GM12878 (cell line): ENCODE measurements around the gene ARMC8. TPM values are rescaled to one million over a fixed set of nuclear protein-coding genes. Genes with fewer than 3 reads are reported as not detected.

Experiments used
- CBFB ChIP-seq: IDR thresholded peaks from 2 replicates; pipeline ENCODE4 v1.6.1; 2016; ENCODE audit warnings: antibody characterized with exemption, low read depth
- CHD2 ChIP-seq: IDR thresholded peaks from 2 replicates; pipeline ENCODE4 v1.6.1; 2011; ENCODE audit warnings: low read depth, low read length, improper control_type of control experiment, borderline replicate concordance
- DPF2 ChIP-seq: fragments of 450-650 bp; IDR thresholded peaks from 2 replicates; pipeline ENCODE4 v1.6.1; 2017; ENCODE audit warnings: mild to moderate bottlenecking
- E2F8 ChIP-seq: fragments of 450-650 bp; IDR thresholded peaks from 2 replicates; pipeline ENCODE4 v1.6.1; 2018; ENCODE audit warnings: mild to moderate bottlenecking, low read depth, moderate library complexity; ENCODE audit not compliant: partially characterized antibody
- ETV6 ChIP-seq, 2 experiments: fragments of 450-650 bp in 1 of 2; IDR thresholded peaks in 1 of 2; conservative IDR thresholded peaks in 1 of 2; 2 replicates each; pipeline ENCODE4 v1.6.1; 2014; ENCODE audit warnings: antibody characterized with exemption in 1 of 2, borderline replicate concordance in 1 of 2, low read depth in 1 of 2, mild to moderate bottlenecking in 1 of 2, moderate library complexity in 1 of 2
- HCFC1 ChIP-seq: fragments of 150-350 bp; IDR thresholded peaks from 2 replicates; pipeline ENCODE4 v1.6.1; 2014; ENCODE audit warnings: low read length
- IKZF2 ChIP-seq, 2 experiments: fragments of 450-650 bp; IDR thresholded peaks; 2 replicates each; pipeline ENCODE4 v1.6.1; 2017; ENCODE audit warnings: mild to moderate bottlenecking in 2 of 2, moderate library complexity in 2 of 2
- JUNB ChIP-seq: IDR thresholded peaks from 2 replicates; pipeline ENCODE4 v1.6.1; 2016; ENCODE audit warnings: antibody characterized with exemption, mild to moderate bottlenecking
- NBN ChIP-seq: fragments of 450-650 bp; IDR thresholded peaks from 2 replicates; pipeline ENCODE4 v1.6.1; 2016
- NFYA ChIP-seq: IDR thresholded peaks from 2 replicates; pipeline ENCODE4 v1.6.1; 2011; ENCODE audit warnings: low read depth, mild to moderate bottlenecking, low read length, improper control_type of control experiment, borderline replicate concordance
- PKNOX1 ChIP-seq: fragments of 450-650 bp; IDR thresholded peaks from 2 replicates; pipeline ENCODE4 v1.6.1; 2016; ENCODE audit warnings: mild to moderate bottlenecking
- SMAD5 ChIP-seq: IDR thresholded peaks from 2 replicates; pipeline ENCODE4 v1.6.1; 2016; ENCODE audit warnings: antibody characterized with exemption, low read depth
- SP1 ChIP-seq: IDR thresholded peaks from one replicate; pipeline ENCODE4 v1.6.1; 2011; ENCODE audit warnings: low read depth, low read length
- TCF3 ChIP-seq: IDR thresholded peaks from 2 replicates; pipeline ENCODE4 v1.6.1; 2012; ENCODE audit warnings: low read depth, mild to moderate bottlenecking, low read length, borderline replicate concordance; ENCODE audit not compliant: insufficient read depth
- ZBTB33 ChIP-seq: fragments of 450-650 bp; IDR thresholded peaks from 2 replicates; pipeline ENCODE4 v1.6.1; 2017; ENCODE audit warnings: mild to moderate bottlenecking
- ZNF207 ChIP-seq: fragments of 450-650 bp; IDR thresholded peaks from 2 replicates; pipeline ENCODE4 v1.6.1; 2014; ENCODE audit warnings: antibody characterized with exemption, mild to moderate bottlenecking, borderline replicate concordance
- ZNF384 ChIP-seq: IDR thresholded peaks from 2 replicates; pipeline ENCODE4 v1.6.1; 2012; ENCODE audit warnings: low read depth, mild to moderate bottlenecking, low read length, improper control_type of control experiment, borderline replicate concordance
- polyA plus RNA-seq, 11 experiments: library from polyadenylated mRNA; depleted of rRNA in 4 of 11; unstranded in 6 of 11; stranded (reverse) in 5 of 11; fragments of >200 nt; fragmentation: Nextera tagmentation in 4 of 11; fragmentation: Illumina TruSeq in 1 of 11; extraction: Ambion mirVana in 4 of 11; extraction: Trizol in 1 of 11; gene quantifications; 1 replicate in 1 of 11; 2 replicates in 10 of 11; pipeline versions ENCODE4 v1.2.1 to v1.2.3, GENCODE V29; 2011 to 2016; ENCODE audit warnings: inconsistent platforms in 2 of 11, missing spikeins in 2 of 11, low read depth in 1 of 11
- total RNA-seq, 4 experiments: library from RNA; depleted of rRNA in 3 of 4; stranded (reverse); fragments of >200 nt in 3 of 4; fragmentation: Illumina TruSeq in 1 of 4; extraction: Trizol in 1 of 4; gene quantifications; 2 replicates each; pipeline versions ENCODE4 v1.2.1 to v1.2.3, GENCODE V29; 2013 to 2021
- TF ChIP-seq, protein P1 (sequence below): fragments of 450-650 bp; IDR thresholded peaks from 2 replicates; pipeline ENCODE4 v1.6.1; 2014; ENCODE audit warnings: mild to moderate bottlenecking
- TF ChIP-seq, protein P2 (sequence below): fragments of 450-650 bp; IDR thresholded peaks from 2 replicates; pipeline ENCODE4 v1.6.1; 2016; ENCODE audit warnings: mild to moderate bottlenecking, moderate library complexity, borderline replicate concordance

The ARMC8 gene
- total and polyA plus RNA-seq, 10 of the 15 experiments (the other 5 are each of a cell fraction or from before 2014, with no cell fraction given), result 29.8 to 93.4 (median 45.3) TPM

- TF ChIP-seq ZBTB33 (no peak), CHD2 (no peak), ZNF207 (no peak), TCF3 (no peak), NFYA (no peak), ETV6 (conservative IDR thresholded peaks at IDR 0.05 in 1 of 2, IDR thresholded peaks at IDR 0.05 in 1 of 2; ENCODE audit: borderline replicate concordance in 1 of 2, low read depth in 1 of 2) (no peak), IKZF2 (IDR thresholded peaks at IDR 0.05) (peak; percentile 60 to 78; a peak in 1 of 4 replicates), PKNOX1 (peak; percentile 37; the same call in 1 of the 2 replicates), CBFB (no peak), ZNF384 (no peak), JUNB (0 out of 2 replicates have a peak, but pooled peaks have one; percentile 8), DPF2 (peak; percentile 53), NBN (peak; percentile 92), E2F8 (no peak), SMAD5 (no peak), HCFC1 (peak; percentile 72), SP1 (no peak)
- TF ChIP-seq, protein P1, sequence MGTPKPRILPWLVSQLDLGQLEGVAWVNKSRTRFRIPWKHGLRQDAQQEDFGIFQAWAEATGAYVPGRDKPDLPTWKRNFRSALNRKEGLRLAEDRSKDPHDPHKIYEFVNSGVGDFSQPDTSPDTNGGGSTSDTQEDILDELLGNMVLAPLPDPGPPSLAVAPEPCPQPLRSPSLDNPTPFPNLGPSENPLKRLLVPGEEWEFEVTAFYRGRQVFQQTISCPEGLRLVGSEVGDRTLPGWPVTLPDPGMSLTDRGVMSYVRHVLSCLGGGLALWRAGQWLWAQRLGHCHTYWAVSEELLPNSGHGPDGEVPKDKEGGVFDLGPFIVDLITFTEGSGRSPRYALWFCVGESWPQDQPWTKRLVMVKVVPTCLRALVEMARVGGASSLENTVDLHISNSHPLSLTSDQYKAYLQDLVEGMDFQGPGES, result no peak
- TF ChIP-seq, protein P2, sequence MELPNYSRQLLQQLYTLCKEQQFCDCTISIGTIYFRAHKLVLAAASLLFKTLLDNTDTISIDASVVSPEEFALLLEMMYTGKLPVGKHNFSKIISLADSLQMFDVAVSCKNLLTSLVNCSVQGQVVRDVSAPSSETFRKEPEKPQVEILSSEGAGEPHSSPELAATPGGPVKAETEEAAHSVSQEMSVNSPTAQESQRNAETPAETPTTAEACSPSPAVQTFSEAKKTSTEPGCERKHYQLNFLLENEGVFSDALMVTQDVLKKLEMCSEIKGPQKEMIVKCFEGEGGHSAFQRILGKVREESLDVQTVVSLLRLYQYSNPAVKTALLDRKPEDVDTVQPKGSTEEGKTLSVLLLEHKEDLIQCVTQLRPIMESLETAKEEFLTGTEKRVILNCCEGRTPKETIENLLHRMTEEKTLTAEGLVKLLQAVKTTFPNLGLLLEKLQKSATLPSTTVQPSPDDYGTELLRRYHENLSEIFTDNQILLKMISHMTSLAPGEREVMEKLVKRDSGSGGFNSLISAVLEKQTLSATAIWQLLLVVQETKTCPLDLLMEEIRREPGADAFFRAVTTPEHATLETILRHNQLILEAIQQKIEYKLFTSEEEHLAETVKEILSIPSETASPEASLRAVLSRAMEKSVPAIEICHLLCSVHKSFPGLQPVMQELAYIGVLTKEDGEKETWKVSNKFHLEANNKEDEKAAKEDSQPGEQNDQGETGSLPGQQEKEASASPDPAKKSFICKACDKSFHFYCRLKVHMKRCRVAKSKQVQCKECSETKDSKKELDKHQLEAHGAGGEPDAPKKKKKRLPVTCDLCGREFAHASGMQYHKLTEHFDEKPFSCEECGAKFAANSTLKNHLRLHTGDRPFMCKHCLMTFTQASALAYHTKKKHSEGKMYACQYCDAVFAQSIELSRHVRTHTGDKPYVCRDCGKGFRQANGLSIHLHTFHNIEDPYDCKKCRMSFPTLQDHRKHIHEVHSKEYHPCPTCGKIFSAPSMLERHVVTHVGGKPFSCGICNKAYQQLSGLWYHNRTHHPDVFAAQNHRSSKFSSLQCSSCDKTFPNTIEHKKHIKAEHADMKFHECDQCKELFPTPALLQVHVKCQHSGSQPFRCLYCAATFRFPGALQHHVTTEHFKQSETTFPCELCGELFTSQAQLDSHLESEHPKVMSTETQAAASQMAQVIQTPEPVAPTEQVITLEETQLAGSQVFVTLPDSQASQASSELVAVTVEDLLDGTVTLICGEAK, result peak; percentile 79
These were observed at the start of gene ARMC8 (continued) for GRCh38 chr3:138187296-138188012.
